Endodermal cell (in vitro differentiated cells): ENCODE measurements around the gene NFATC2. TPM values are rescaled to one million over a fixed set of nuclear protein-coding genes. Genes with fewer than 3 reads are reported as not detected.

Experiments used
- DNase-seq: peaks from one replicate; pipeline ENCODE4 v3.0.0-alpha.2; 2017
- H3K27ac ChIP-seq: 2 replicates; pipeline ENCODE4 v1.5.1; 2013; ENCODE audit warnings: mild to moderate bottlenecking, low read depth, low read length, moderate library complexity
- H3K27me3 ChIP-seq: 2 replicates; pipeline ENCODE4 v1.6.1; 2013; ENCODE audit warnings: mild to moderate bottlenecking, low read length, moderate library complexity; ENCODE audit not compliant: insufficient read depth, control insufficient read depth, poor library complexity, severe bottlenecking
- H3K36me3 ChIP-seq: 2 replicates; pipeline ENCODE4 v1.7.0; 2013; ENCODE audit warnings: mild to moderate bottlenecking, low read length, moderate library complexity; ENCODE audit not compliant: control insufficient read depth, insufficient read depth
- H3K4me1 ChIP-seq: one replicate; pipeline ENCODE4 v1.7.0; 2013; ENCODE audit warnings: low read length; ENCODE audit not compliant: control insufficient read depth, insufficient read depth
- H3K4me3 ChIP-seq: 2 replicates; pipeline ENCODE4 v1.5.1; 2013; ENCODE audit warnings: mild to moderate bottlenecking, low read length, moderate library complexity
- H3K9ac ChIP-seq: 2 replicates; pipeline ENCODE4 v1.6.1; 2013; ENCODE audit warnings: mild to moderate bottlenecking, low read length, moderate library complexity; ENCODE audit not compliant: poor library complexity, severe bottlenecking; ENCODE audit errors: extremely low read depth
- H3K9me3 ChIP-seq: 2 replicates; pipeline ENCODE4 v1.6.1; 2013; ENCODE audit warnings: mild to moderate bottlenecking, low read length, moderate library complexity; ENCODE audit not compliant: control insufficient read depth
- H3K27ac Mint-ChIP-seq: 2 replicates; pipeline ENCODE4 v1.8.0; 2020; ENCODE audit warnings: mixed read lengths
- H3K27me3 Mint-ChIP-seq: 2 replicates; pipeline ENCODE4 v1.8.0; 2021; ENCODE audit warnings: mild to moderate bottlenecking, mixed read lengths; ENCODE audit not compliant: insufficient read depth
- H3K36me3 Mint-ChIP-seq: 2 replicates; pipeline ENCODE4 v1.8.0; 2020; ENCODE audit warnings: low read depth, mixed read lengths
- H3K4me1 Mint-ChIP-seq: 2 replicates; pipeline ENCODE4 v1.8.0; 2020; ENCODE audit warnings: mixed read lengths
- H3K4me3 Mint-ChIP-seq: 2 replicates; pipeline ENCODE4 v1.8.0; 2020; ENCODE audit warnings: mild to moderate bottlenecking, moderate library complexity, mixed read lengths
- H3K9me3 Mint-ChIP-seq: 2 replicates; pipeline ENCODE4 v1.8.0; 2020; ENCODE audit warnings: mild to moderate bottlenecking, mixed read lengths
- CTCF ChIP-seq: fragments of 200-600 bp; sonication (generic); conservative IDR thresholded peaks from 2 replicates; pipeline ENCODE4 v1.5.0; 2021; ENCODE audit warnings: antibody characterized with exemption, mild to moderate bottlenecking
- WGBS, 2 experiments: methylation state at CpG; one replicate each; pipeline versions ENCODE4 v1.1.5 to v1.1.7; 2013; ENCODE audit warnings: missing lambda C conversion rate in 2 of 2, mixed read lengths in 1 of 2; ENCODE audit not compliant: insufficient coverage in 1 of 2, insufficient read length in 1 of 2; 5-methylcytosine and 5-hydroxymethylcytosine counted together
- total RNA-seq, 2 donors: library from RNA; stranded (reverse); fragmentation: NEBNext Ultra II Directional in 1 of 2; extraction: Animal tissue kit (Norgen Biotek cat#: 25700) in 1 of 2; gene quantifications; 2 replicates in 1 of 2; 3 replicates in 1 of 2; pipeline ENCODE4 v1.2.1, GENCODE V29; 2021

Gene NFATC2
- total RNA-seq, 2 donors from 2014 or later: 1.5 to 2.1 TPM

GRCh38 chr20:51400051-51400926 lies 142.2 kb downstream of the NFATC2 start:
- no peaks in the 10 kb centered on the region for H3K9me3 Mint-ChIP-seq
- H3K4me3 Mint-ChIP-seq: no peak overlapping the region
- H3K36me3 Mint-ChIP-seq: no peaks in the 10 kb centered on the region

GRCh38 chr20:51399006-51399890 lies 143.3 kb downstream of the NFATC2 start:
- Mint-ChIP-seq H3K4me3 (no peak overlapping the region), H3K27me3 (no peaks in the 10 kb centered on the region), H3K27ac (no peak overlapping the region), H3K9me3 (no peaks in the 10 kb centered on the region), H3K4me1 (no peaks in the 10 kb centered on the region), H3K36me3 (no peaks in the 10 kb centered on the region)
- H3K4me3 ChIP-seq: no peak overlapping the region
- DNase-seq: no peak
- no peak overlapping the region for H3K9ac ChIP-seq
- WGBS, 2 experiments: 89 to 90% methylated on average over 6 of the region's 6 CpGs
- no peak overlapping the region for H3K27ac ChIP-seq
- H3K9me3 ChIP-seq: no peaks in the 10 kb centered on the region
- TF ChIP-seq CTCF: no peak
- no peaks in the 10 kb centered on the region for H3K27me3 ChIP-seq
- H3K36me3 ChIP-seq: no peaks in the 10 kb centered on the region
- no peaks in the 10 kb centered on the region for H3K4me1 ChIP-seq

More at GRCh38 chr20:51400051-51400926, 142.2 kb downstream of the NFATC2 start:
- Histone ChIP-seq H3K36me3 (no peaks in the 10 kb centered on the region), H3K27me3 (no peaks in the 10 kb centered on the region), H3K9me3 (no peaks in the 10 kb centered on the region), H3K9ac (no peak overlapping the region), H3K27ac (no peak overlapping the region), H3K4me1 (no peaks in the 10 kb centered on the region), H3K4me3 (no peak overlapping the region)
- DNase-seq: no peak
- H3K27ac Mint-ChIP-seq: no peak overlapping the region
- 93 to 95% methylated on average over 6 to 16 of the region's 17 CpGs for WGBS, 2 experiments
- H3K4me1 Mint-ChIP-seq: no peaks in the 10 kb centered on the region
- no peak for TF ChIP-seq CTCF
- H3K27me3 Mint-ChIP-seq: peaks cover 3% of the 10 kb centered on the region

- Histone ChIP-seq H3K9me3 (no peaks in the 10 kb centered on the region), H3K4me1 (no peaks in the 10 kb centered on the region), H3K9ac (no peak overlapping the region), H3K4me3 (no peak overlapping the region), H3K27me3 (no peaks in the 10 kb centered on the region), H3K36me3 (no peaks in the 10 kb centered on the region), H3K27ac (no peak overlapping the region)
- H3K27ac Mint-ChIP-seq: no peak overlapping the region
- no peaks in the 10 kb centered on the region for H3K9me3 Mint-ChIP-seq
- no peak for DNase-seq
- no peaks in the 10 kb centered on the region for H3K36me3 Mint-ChIP-seq
- H3K4me1 Mint-ChIP-seq: no peaks in the 10 kb centered on the region
- no peak for TF ChIP-seq CTCF
- 86 to 96% methylated on average over 4 of the region's 4 CpGs for WGBS, 2 experiments
- H3K27me3 Mint-ChIP-seq: no peaks in the 10 kb centered on the region
- H3K4me3 Mint-ChIP-seq: no peak overlapping the region
Measured at GRCh38 chr20:51398552-51398951, 144.0 kb downstream of the NFATC2 start.
